GM23248 (cell line): ENCODE data around the gene PKP1. TPM values are rescaled to one million over a fixed set of nuclear protein-coding genes. Genes with fewer than 3 reads are reported as not detected.

Source experiments
- DNase-seq: peaks from one replicate; pipeline ENCODE4 v3.0.0-alpha.2; 2015
- H2AFZ ChIP-seq: fragments of 200-600 bp; sonication (generic); 2 replicates; pipeline ENCODE4 v1.6.1; 2016; ENCODE audit warnings: antibody characterized with exemption
- H3F3A ChIP-seq: fragments of 200-600 bp; sonication (generic); 2 replicates; pipeline ENCODE4 v1.6.1; 2016; ENCODE audit warnings: mild to moderate bottlenecking, antibody characterized with exemption, mixed run types; ENCODE audit not compliant: insufficient read depth
- H3K27ac ChIP-seq: fragments of 200-600 bp; sonication (generic); 2 replicates; pipeline ENCODE4 v1.5.1; 2016; ENCODE audit warnings: mild to moderate bottlenecking
- H3K27me3 ChIP-seq: fragments of 200-600 bp; sonication (generic); replicated peaks from 2 replicates; pipeline ENCODE4 v1.6.1; 2016; ENCODE audit warnings: mild to moderate bottlenecking; ENCODE audit not compliant: insufficient read depth
- H3K36me3 ChIP-seq: fragments of 200-600 bp; sonication (generic); 2 replicates; pipeline ENCODE4 v1.6.1; 2016; ENCODE audit warnings: low read depth, mild to moderate bottlenecking
- H3K4me1 ChIP-seq: fragments of 200-600 bp; sonication (generic); 2 replicates; pipeline ENCODE4 v1.6.1; 2016; ENCODE audit warnings: mild to moderate bottlenecking; ENCODE audit not compliant: insufficient read depth
- H3K4me2 ChIP-seq: fragments of 200-600 bp; sonication (generic); one replicate; pipeline ENCODE4 v1.6.1; 2016; ENCODE audit warnings: mild to moderate bottlenecking; ENCODE audit not compliant: unreplicated experiment
- H3K4me3 ChIP-seq: fragments of 200-600 bp; sonication (generic); 2 replicates; pipeline ENCODE4 v1.5.1; 2016; ENCODE audit warnings: mild to moderate bottlenecking
- H3K79me2 ChIP-seq: fragments of 200-600 bp; sonication (generic); 2 replicates; pipeline ENCODE4 v1.6.1; 2016; ENCODE audit warnings: mild to moderate bottlenecking; ENCODE audit not compliant: insufficient read depth
- H3K9ac ChIP-seq: fragments of 200-600 bp; sonication (generic); 2 replicates; pipeline ENCODE4 v1.6.1; 2016; ENCODE audit warnings: mild to moderate bottlenecking
- H3K9me2 ChIP-seq: fragments of 200-600 bp; sonication (generic); 2 replicates; pipeline ENCODE4 v1.6.1; 2016; ENCODE audit warnings: mixed run types, mild to moderate bottlenecking, moderate library complexity; ENCODE audit not compliant: insufficient read depth
- H3K9me3 ChIP-seq: fragments of 200-600 bp; sonication (generic); one replicate; pipeline ENCODE4 v1.6.1; 2017; ENCODE audit warnings: low read depth
- H4K20me1 ChIP-seq: fragments of 200-600 bp; sonication (generic); 2 replicates; pipeline ENCODE4 v1.6.0; 2016; ENCODE audit not compliant: insufficient read depth
- EZH2 ChIP-seq: fragments of 200-600 bp; sonication (generic); IDR thresholded peaks from 2 replicates; pipeline ENCODE4 v1.6.1; 2018; ENCODE audit warnings: antibody characterized with exemption, mild to moderate bottlenecking; ENCODE audit not compliant: insufficient read depth, poor library complexity, severe bottlenecking
- EZH2phosphoT487 ChIP-seq: fragments of 200-600 bp; sonication (generic); IDR thresholded peaks from 2 replicates; pipeline ENCODE4 v1.6.1; 2018; ENCODE audit warnings: antibody characterized with exemption, moderate library complexity, mild to moderate bottlenecking, low read depth; ENCODE audit not compliant: insufficient read depth
- WGBS, 2 experiments: methylation state at CpG; one replicate each; pipeline ENCODE4 v1.1.6; 2015 to 2017; ENCODE audit warnings: low lambda C conversion rate in 2 of 2, low coverage in 1 of 2; ENCODE audit errors: missing lambda C conversion rate in 2 of 2; 5-methylcytosine and 5-hydroxymethylcytosine counted together
- in situ Hi-C: fragments of 300-500 bp; cut with MboI; formaldehyde crosslinking; loops from 2 replicates; pipeline ENCODE4 v1.15.0; 2020
- polyA plus RNA-seq: library from polyadenylated mRNA; unstranded; fragments of >200 nt; fragmentation: Nextera tagmentation; extraction: Ambion mirVana; gene quantifications from 2 replicates; pipeline ENCODE4 v1.2.1, GENCODE V29; 2016
- total RNA-seq: library from RNA; depleted of rRNA; stranded (reverse); fragments of >200 nt; shearing (Covaris generic); gene quantifications from 2 replicates; pipeline ENCODE4 v1.2.3, GENCODE V29; 2014

The PKP1 gene
- total and polyA plus RNA-seq, 2 experiments from 2014 or later = 0.15 to 0.43 TPM

GRCh38 chr1:201354151-201354900 is 71.0 kb downstream of the PKP1 start:
- no peaks in the 10 kb centered on the region for H3K9me2 ChIP-seq
- H3K9ac ChIP-seq = no peak overlapping the region
- H3K9me3 ChIP-seq = no peaks in the 10 kb centered on the region
- WGBS, 2 experiments = 75 to 78% methylated on average over 9 of the region's 9 CpGs
- H3K4me3 ChIP-seq = no peak overlapping the region
- H3K27me3 ChIP-seq = peaks cover 23% of the 10 kb centered on the region
- no peak overlapping the region for H3K27ac ChIP-seq
- no peaks in the 10 kb centered on the region for H3K4me1 ChIP-seq
- H3K36me3 ChIP-seq = no peaks in the 10 kb centered on the region
- H3F3A ChIP-seq = no peaks in the 10 kb centered on the region
- in situ Hi-C loops = loop anchor here (10.0 kb wide), 1 partner anchor 110 kb away; no protein-coding TSS in a partner anchor
- DNase-seq = no peak
- TF ChIP-seq EZH2phosphoT487 (no peak), EZH2 (no peak)
- H3K4me2 ChIP-seq = no peak overlapping the region
- no peaks in the 10 kb centered on the region for H4K20me1 ChIP-seq
- H3K79me2 ChIP-seq = no peaks in the 10 kb centered on the region
- H2AFZ ChIP-seq = no peak overlapping the region

DNA sequence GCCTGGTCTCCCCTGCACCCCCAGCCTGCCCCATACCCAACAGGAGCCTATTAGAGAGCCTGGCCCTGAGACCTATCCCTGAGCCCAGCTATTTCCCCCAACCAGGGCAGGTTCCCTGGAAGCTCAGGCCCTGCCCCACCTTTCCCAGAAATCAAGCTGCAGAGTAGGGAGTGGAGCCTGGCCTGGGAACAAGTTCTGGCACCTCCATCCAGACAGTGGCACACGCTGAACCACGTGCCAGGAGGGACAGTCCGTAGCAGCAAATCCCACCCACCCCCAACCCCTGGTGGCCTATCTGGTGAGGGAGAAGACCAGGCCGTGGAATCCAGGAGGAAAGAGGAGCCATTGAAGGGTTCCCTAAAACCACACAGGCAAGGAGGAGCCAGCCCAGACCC is 71.6 kb downstream of the PKP1 start:
- Histone ChIP-seq H3K9me3 (no peaks in the 10 kb centered on the region), H3K4me3 (no peak overlapping the region), H4K20me1 (no peaks in the 10 kb centered on the region), H3K9me2 (no peaks in the 10 kb centered on the region), H3F3A (no peaks in the 10 kb centered on the region), H3K27me3 (peaks cover 23% of the 10 kb centered on the region), H3K27ac (no peak overlapping the region), H3K4me1 (no peaks in the 10 kb centered on the region), H2AFZ (no peak overlapping the region), H3K9ac (no peak overlapping the region), H3K4me2 (no peak overlapping the region), H3K79me2 (no peaks in the 10 kb centered on the region), H3K36me3 (no peaks in the 10 kb centered on the region)
- 47 to 53% methylated on average over 4 of the region's 4 CpGs for WGBS, 2 experiments
- in situ Hi-C loops = loop anchor here (10.0 kb wide), 1 partner anchor 110 kb away; no protein-coding TSS in a partner anchor
- TF ChIP-seq EZH2 (no peak), EZH2phosphoT487 (no peak)
- no peak for DNase-seq

DNA sequence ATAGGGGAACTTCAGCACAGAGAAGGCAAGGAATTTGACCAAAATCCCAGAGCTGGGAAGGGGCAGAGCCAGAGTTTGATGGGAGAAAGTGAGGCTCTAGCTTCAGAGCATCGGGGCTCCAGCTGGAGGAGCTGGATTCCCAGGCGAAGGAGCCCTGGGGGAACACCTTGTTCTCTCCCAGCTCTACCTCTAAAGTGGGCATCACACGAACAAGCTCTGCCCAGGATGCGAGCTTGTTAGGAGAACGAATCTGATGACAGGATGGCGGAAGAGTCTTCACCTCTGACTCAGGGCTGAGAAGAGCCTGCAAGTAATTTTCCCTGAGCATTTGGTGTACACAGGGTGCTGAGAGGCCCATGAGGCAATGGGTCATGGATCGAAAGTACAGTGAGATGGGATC is 72.2 kb downstream of the PKP1 start:
- H2AFZ ChIP-seq = no peak overlapping the region
- H3K9me2 ChIP-seq = no peaks in the 10 kb centered on the region
- in situ Hi-C loops = loop anchor here (10.0 kb wide), 1 partner anchor 111 kb away; no protein-coding TSS in a partner anchor
- H3K9ac ChIP-seq = no peak overlapping the region
- no peaks in the 10 kb centered on the region for H4K20me1 ChIP-seq
- no peaks in the 10 kb centered on the region for H3K4me1 ChIP-seq
- DNase-seq = no peak
- H3K27me3 ChIP-seq = peaks cover 23% of the 10 kb centered on the region
- no peak overlapping the region for H3K4me2 ChIP-seq
- no peaks in the 10 kb centered on the region for H3F3A ChIP-seq
- H3K9me3 ChIP-seq = no peaks in the 10 kb centered on the region
- H3K36me3 ChIP-seq = no peaks in the 10 kb centered on the region
- no peak overlapping the region for H3K27ac ChIP-seq
- H3K79me2 ChIP-seq = no peaks in the 10 kb centered on the region
- TF ChIP-seq EZH2 = no peak
- no peak for TF ChIP-seq EZH2phosphoT487
- WGBS, 2 experiments = 75 to 82% methylated on average over 7 of the region's 7 CpGs
- no peak overlapping the region for H3K4me3 ChIP-seq

- no peak for TF ChIP-seq EZH2phosphoT487
- no peak for TF ChIP-seq EZH2
Observed at GRCh38 chr1:201356236-201356635, 72.9 kb downstream of the PKP1 start.

More at GRCh38 chr1:201356236-201356635, 72.9 kb downstream of the PKP1 start:
- in situ Hi-C loops = loop anchor here (10.0 kb wide), 1 partner anchor 111 kb away; no protein-coding TSS in a partner anchor
- no peaks in the 10 kb centered on the region for H3K9me3 ChIP-seq
- H3K79me2 ChIP-seq = no peaks in the 10 kb centered on the region
- H3K27ac ChIP-seq = no peak overlapping the region
- H3K4me2 ChIP-seq = no peak overlapping the region
- DNase-seq = no peak
- H3K36me3 ChIP-seq = no peaks in the 10 kb centered on the region
- no peak overlapping the region for H3K4me3 ChIP-seq
- H3K9me2 ChIP-seq = no peaks in the 10 kb centered on the region
- H3F3A ChIP-seq = no peaks in the 10 kb centered on the region
- peaks cover 21% of the 10 kb centered on the region for H3K27me3 ChIP-seq
- H2AFZ ChIP-seq = no peak overlapping the region
- no peaks in the 10 kb centered on the region for H4K20me1 ChIP-seq
- H3K9ac ChIP-seq = no peak overlapping the region
- no peaks in the 10 kb centered on the region for H3K4me1 ChIP-seq
- 72 to 87% methylated on average over 5 of the region's 5 CpGs for WGBS, 2 experiments
